ENCODE results near the gene ATP6V1D.

- TF ChIP-seq ZNF274 (IDR thresholded peaks at IDR 0.05; ENCODE audit: low read depth, low read length) (no peak), YY1 (IDR thresholded peaks at IDR 0.05; ENCODE audit: insufficient read depth, insufficient read length) (no peak), SUZ12 (IDR thresholded peaks at IDR 0.05; ENCODE audit: extremely low read depth, insufficient read depth, insufficient read length) (no peak)
Measured at GRCh38 chr14:67395086-67395875, 35.7 kb upstream of the ATP6V1D start.

Measured in NT2/D1 (cell line).